Endothelial cell of umbilical vein (primary cell): ENCODE data around the gene SLC9B2. TPM values are rescaled to one million over a fixed set of nuclear protein-coding genes. Genes with fewer than 3 reads are reported as not detected.

Experiments used
- BruUV-seq: library from RNA; stranded (reverse); fragments of 400-500 nt; replicated peaks from 2 replicates; lab custom pipeline; 2021; lab: Mats Ljungman, UMichigan
- CTCF ChIA-PET: fragments of 300-600, 350-600 bp; sonication (Branson Sonifier 250); formaldehyde crosslinking; loops from one replicate; lab custom pipeline; 2021; ENCODE audit warnings: antibody characterized with exemption, inconsistent platforms; lab: Charles Lee
- POLR2A ChIA-PET: fragments of 300-600, 350-600 bp; sonication (Branson Sonifier 250); formaldehyde crosslinking; loops from one replicate; lab custom pipeline; 2021; ENCODE audit warnings: antibody characterized with exemption, inconsistent platforms; lab: Charles Lee
- DNase-seq: peaks from one replicate; pipeline ENCODE4 v3.0.0-alpha.2; 2011; ENCODE audit warnings: low read depth, low spot score
- FAIRE-seq: peaks from 2 replicates; lab custom pipeline; 2011; peaks lifted over from hg19 to GRCh38; lab: Jason Lieb, UNC
- H2AFZ ChIP-seq: 2 replicates; pipeline ENCODE4 v1.6.0; 2012; ENCODE audit warnings: low read depth, low read length, control low read depth, inconsistent platforms
- H3K27ac ChIP-seq: 2 replicates; pipeline ENCODE4 v1.5.1; 2011; ENCODE audit warnings: low read depth, mild to moderate bottlenecking, control low read depth, low read length, moderate library complexity; ENCODE audit not compliant: insufficient read depth
- H3K27me3 ChIP-seq, 2 experiments: 2 replicates each; pipeline versions ENCODE4 v1.6.0 to v1.6.1; 2011; ENCODE audit warnings: low read length in 2 of 2, mixed read lengths in 1 of 2; ENCODE audit not compliant: control insufficient read depth in 2 of 2, insufficient read depth in 2 of 2
- H3K36me3 ChIP-seq, 2 experiments: 2 replicates in 1 of 2; 3 replicates in 1 of 2; pipeline ENCODE4 v1.5.1; 2011; ENCODE audit warnings: low read length in 2 of 2, mild to moderate bottlenecking in 1 of 2, moderate library complexity in 1 of 2; ENCODE audit not compliant: control insufficient read depth in 2 of 2, insufficient read depth in 2 of 2; ENCODE audit errors: extremely low read depth in 1 of 2
- H3K4me1 ChIP-seq: 3 replicates; pipeline ENCODE4 v1.5.1; 2011; ENCODE audit warnings: mild to moderate bottlenecking, low read length; ENCODE audit not compliant: control insufficient read depth, insufficient read depth; ENCODE audit errors: extremely low read depth
- H3K4me2 ChIP-seq: 2 replicates; pipeline ENCODE4 v1.6.1; 2011; ENCODE audit warnings: low read length, control low read depth, mixed read lengths; ENCODE audit not compliant: insufficient read depth
- H3K4me3 ChIP-seq, 3 experiments: fragments of 200-600 bp in 1 of 3; sonication (generic), shearing (Covaris generic) in 1 of 3; replicated peaks in 1 of 3; 2 replicates each; pipeline ENCODE4 v1.5.1; 2011 to 2016; ENCODE audit warnings: control low read depth in 3 of 3, low read length in 3 of 3, mild to moderate bottlenecking in 2 of 3, inconsistent platforms in 1 of 3, low read depth in 1 of 3, moderate library complexity in 1 of 3; ENCODE audit not compliant: insufficient read depth in 1 of 3
- H3K79me2 ChIP-seq: 2 replicates; pipeline ENCODE4 v1.6.0; 2012; ENCODE audit warnings: low read length, inconsistent platforms; ENCODE audit not compliant: control insufficient read depth, insufficient read depth
- H3K9ac ChIP-seq: replicated peaks from 2 replicates; pipeline ENCODE3; 2011; ENCODE audit warnings: low read length, control low read depth; ENCODE audit not compliant: insufficient read depth; ENCODE audit errors: extremely low read depth
- H3K9me1 ChIP-seq: replicated peaks from 3 replicates; pipeline ENCODE4 v1.6.0; 2011; ENCODE audit warnings: mild to moderate bottlenecking, low read length; ENCODE audit not compliant: control insufficient read depth, insufficient read depth; ENCODE audit errors: extremely low read depth
- H3K9me3 ChIP-seq: replicated peaks from 2 replicates; pipeline ENCODE4 v1.5.1; 2012; ENCODE audit warnings: low read length, inconsistent platforms; ENCODE audit not compliant: control insufficient read depth, insufficient read depth
- H4K20me1 ChIP-seq: replicated peaks from 2 replicates; pipeline ENCODE3; 2011; ENCODE audit warnings: mild to moderate bottlenecking, low read length; ENCODE audit not compliant: control insufficient read depth, insufficient read depth; ENCODE audit errors: extremely low read depth
- CTCF ChIP-seq, 2 donors: IDR thresholded peaks; 1 replicate in 1 of 2; 2 replicates in 1 of 2; pipeline ENCODE4 v1.5.1; 2011; ENCODE audit warnings: low read length in 2 of 2, mild to moderate bottlenecking in 2 of 2, moderate library complexity in 2 of 2, control low read depth in 1 of 2, inconsistent platforms in 1 of 2, low read depth in 1 of 2; ENCODE audit not compliant: insufficient read depth in 1 of 2; ENCODE audit errors: extremely low read depth in 1 of 2
- EZH2 ChIP-seq: IDR thresholded peaks from 2 replicates; pipeline ENCODE4 v1.6.1; 2012; ENCODE audit warnings: borderline replicate concordance, low read depth, mild to moderate bottlenecking, moderate library complexity, low read length, inconsistent platforms; ENCODE audit not compliant: severe bottlenecking
- FOS ChIP-seq: IDR thresholded peaks from 2 replicates; pipeline ENCODE4 v1.6.1; 2011; ENCODE audit warnings: mild to moderate bottlenecking, low read length, moderate library complexity, borderline replicate concordance; ENCODE audit not compliant: insufficient read depth
- GATA2 ChIP-seq: IDR thresholded peaks from 2 replicates; pipeline ENCODE4 v1.7.0; 2011; ENCODE audit warnings: low read depth, mild to moderate bottlenecking, moderate library complexity, mixed read lengths, low read length; ENCODE audit not compliant: insufficient read length, insufficient read depth
- JUN ChIP-seq: IDR thresholded peaks from 2 replicates; pipeline ENCODE4 v1.6.1; 2011; ENCODE audit warnings: borderline replicate concordance, low read depth; ENCODE audit not compliant: insufficient read length, insufficient read depth
- MAX ChIP-seq: IDR thresholded peaks from 2 replicates; pipeline ENCODE4 v1.6.1; 2011; ENCODE audit not compliant: insufficient read depth, insufficient read length
- MYC ChIP-seq: IDR thresholded peaks from one replicate; pipeline ENCODE4 v1.6.1; 2011; ENCODE audit warnings: mild to moderate bottlenecking, low read depth, low read length
- POLR2A ChIP-seq: IDR thresholded peaks from 2 replicates; pipeline ENCODE4 v1.6.1; 2012; ENCODE audit warnings: low read depth, mild to moderate bottlenecking, control low read depth, low read length
- POLR2AphosphoS5 ChIP-seq: IDR thresholded peaks from 2 replicates; pipeline ENCODE4 v1.6.1; 2012; ENCODE audit warnings: low read depth, mild to moderate bottlenecking, control low read depth, low read length, moderate library complexity; ENCODE audit not compliant: insufficient read depth
- dilution Hi-C: fragments of 300-500 bp; cut with MboI; formaldehyde crosslinking; loops from one replicate; pipeline ENCODE4 v1.15.0; 2019; ENCODE audit warnings: low sequenced_read_pairs; ENCODE audit not compliant: extremely low pct_ligation_motif_present
- intact Hi-C: fragments of 100-400 bp; cut with micrococcal nuclease; formaldehyde crosslinking; loops from one replicate; pipeline ENCODE4 v1.10.0; 2022
- polyA plus RNA-seq, 4 experiments: library from polyadenylated mRNA; depleted of rRNA in 3 of 4; stranded (reverse) in 3 of 4; unstranded in 1 of 4; fragments of >200 nt; gene quantifications; 2 replicates each; pipeline versions ENCODE4 v1.2.1 to v1.2.3, GENCODE V29; 2011 to 2012; ENCODE audit warnings: missing spikeins in 1 of 4
- total RNA-seq: library from RNA; stranded (reverse); gene quantifications from 2 replicates; pipeline ENCODE4 v1.2.3, GENCODE V29; 2021

The SLC9B2 gene
- total and polyA plus RNA-seq, 2 donors (not counting 3 experiments of a cell fraction or from before 2014, with no cell fraction given) = 9.6 to 23.5 TPM

- TF ChIP-seq POLR2AphosphoS5 (no peak), MAX (no peak), FOS (no peak), CTCF (IDR thresholded peaks at IDR 0.05; ENCODE audit: extremely low read depth in 1 of 2, insufficient read depth in 1 of 2, low read depth in 1 of 2, low read length in 2 of 2) (no peak), EZH2 (no peak), JUN (no peak), GATA2 (no peak), MYC (no peak), POLR2A (no peak)
- BruUV-seq = no TSS peak
- POLR2A ChIA-PET = no interaction called here
- dilution Hi-C loops = no loop called here
- no peak for DNase-seq
- H2AFZ ChIP-seq = no peak overlapping the region
- intact Hi-C loops = no loop called here
- no peaks in the 10 kb centered on the region for H4K20me1 ChIP-seq
- FAIRE-seq = no peak
- no peak overlapping the region for H3K9ac ChIP-seq
- H3K9me3 ChIP-seq = no peaks in the 10 kb centered on the region
- H3K36me3 ChIP-seq = no peaks in the 10 kb centered on the region
- H3K4me2 ChIP-seq = no peak overlapping the region
- H3K9me1 ChIP-seq = no peaks in the 10 kb centered on the region
- no peaks in the 10 kb centered on the region for H3K79me2 ChIP-seq
- no peak overlapping the region for H3K27ac ChIP-seq
- no peaks in the 10 kb centered on the region for H3K27me3 ChIP-seq
- no peaks in the 10 kb centered on the region for H3K4me1 ChIP-seq
- CTCF ChIA-PET = interaction anchor here (1.2 to 3.9 kb wide), 4 partner anchors 391 to 591 kb away, joined by 3 to 28 read pairs (median 4); no protein-coding TSS in a partner anchor
- H3K4me3 ChIP-seq = no peak overlapping the region
Measured at GRCh38 chr4:103011378-103012025, 65.1 kb downstream of the SLC9B2 start.
